Measurements from ENCODE around the gene TMEM185A.
A peak's percentile ranks its signal among the peaks of the same experiment; 100 is the strongest.

Gene TMEM185A

GRCh38 chrX:149630681-149631233 is 835 bp downstream of the TMEM185A start:
- Histone ChIP-seq H3K4me3 (replicated peaks; ENCODE audit: insufficient read depth, low read length) (peak overlapping the region; percentile 71), H3K27ac (replicated peaks) (peak overlapping the region; percentile 40), H3K27me3 (ENCODE audit: insufficient read depth, poor library complexity, severe bottlenecking) (no peaks in the 10 kb centered on the region)
- TF ChIP-seq REST (IDR thresholded peaks at IDR 0.05; ENCODE audit: insufficient replicate concordance, low read depth), result no peak
- no peak for TF ChIP-seq GABPA (IDR thresholded peaks at IDR 0.05; ENCODE audit: low read depth)
- TF ChIP-seq SPI1 (IDR thresholded peaks at IDR 0.05; ENCODE audit: borderline replicate concordance, low read depth), result no peak
- no peak for TF ChIP-seq CTCF (IDR thresholded peaks at IDR 0.05; ENCODE audit: insufficient read depth, low read length)
- TF ChIP-seq POLR2AphosphoS5 (IDR thresholded peaks at IDR 0.05; ENCODE audit: low read depth), result no peak
- peak in 1 of 2 experiments; percentile 17 for DNase-seq (ENCODE audit: low read depth in 1 of 2, low spot score in 1 of 2)

- DNase-seq (ENCODE audit: low read depth in 1 of 2, low spot score in 1 of 2), result no peak
- H3K27ac ChIP-seq (replicated peaks), result no peak overlapping the region
- no peak overlapping the region for H3K4me3 ChIP-seq (replicated peaks; ENCODE audit: insufficient read depth, low read length)
- H3K27me3 ChIP-seq (ENCODE audit: insufficient read depth, poor library complexity, severe bottlenecking), result no peaks in the 10 kb centered on the region
- TF ChIP-seq SPI1 (IDR thresholded peaks at IDR 0.05; ENCODE audit: borderline replicate concordance, low read depth) (no peak), GABPA (IDR thresholded peaks at IDR 0.05; ENCODE audit: low read depth) (no peak), CTCF (IDR thresholded peaks at IDR 0.05; ENCODE audit: insufficient read depth, low read length) (no peak), POLR2AphosphoS5 (IDR thresholded peaks at IDR 0.05; ENCODE audit: low read depth) (no peak), REST (IDR thresholded peaks at IDR 0.05; ENCODE audit: insufficient replicate concordance, low read depth) (no peak)
Observed at GRCh38 chrX:149629730-149630387, 1.7 kb downstream of the TMEM185A start.

GRCh38 chrX:149628768-149629167 is 2.8 kb downstream of the TMEM185A start:
- Histone ChIP-seq H3K4me3 (replicated peaks; ENCODE audit: insufficient read depth, low read length) (no peak overlapping the region), H3K27me3 (ENCODE audit: insufficient read depth, poor library complexity, severe bottlenecking) (no peaks in the 10 kb centered on the region), H3K27ac (replicated peaks) (no peak overlapping the region)
- no peak for DNase-seq (ENCODE audit: low read depth in 1 of 2, low spot score in 1 of 2)
- TF ChIP-seq POLR2AphosphoS5 (IDR thresholded peaks at IDR 0.05; ENCODE audit: low read depth) (no peak), SPI1 (IDR thresholded peaks at IDR 0.05; ENCODE audit: borderline replicate concordance, low read depth) (no peak), CTCF (IDR thresholded peaks at IDR 0.05; ENCODE audit: insufficient read depth, low read length) (no peak), GABPA (IDR thresholded peaks at IDR 0.05; ENCODE audit: low read depth) (no peak), REST (IDR thresholded peaks at IDR 0.05; ENCODE audit: insufficient replicate concordance, low read depth) (no peak)
